ENCODE measurements around the gene BMP8B. TPM values are rescaled to one million over a fixed set of nuclear protein-coding genes. Genes with fewer than 3 reads are reported as not detected.
"Not testable (repeated sequence)": the region's sequence is repeated elsewhere in the genome, so short reads cannot be mapped to it uniquely, and the experiment has no call there.

The BMP8B gene
- total RNA-seq, 1 donor from 2014 or later = 1.4 TPM

GRCh38 chr1:39819091-39819812 is 30.6 kb upstream of the BMP8B start:
- H3K36me3 Mint-ChIP-seq (ENCODE audit: low read depth) = no peaks in the 10 kb centered on the region
- no peak overlapping the region for H3K4me3 Mint-ChIP-seq
- peaks cover 13% of the 10 kb centered on the region for H3K4me1 Mint-ChIP-seq
- no peak for TF ChIP-seq CTCF (IDR thresholded peaks at IDR 0.05)
- H3K27ac Mint-ChIP-seq = no peak overlapping the region
- no peaks in the 10 kb centered on the region for H3K9me3 Mint-ChIP-seq
- ATAC-seq (ENCODE audit: low read depth) (no peak), DNase-seq (no peak)
- ChIA-PET POLR2A (interaction anchor here (0.6 kb wide), 2 partner anchors 17 to 128 kb away, joined by 4 to 5 read pairs; partner anchors contain the start of gene HPCAL4), CTCF (interaction anchor here (1.0 to 1.2 kb wide), 2 partner anchors 82 to 83 kb away, joined by 3 read pairs; partner anchors contain the start of gene MYCL)
- intact Hi-C loops (cut with micrococcal nuclease) = loop anchor here (5.0 kb wide), 1 partner anchor 98 kb away; no protein-coding TSS in a partner anchor
- H3K27me3 Mint-ChIP-seq = no peaks in the 10 kb centered on the region

- peaks cover 13% of the 10 kb centered on the region for H3K4me1 Mint-ChIP-seq
- no peak for ATAC-seq (ENCODE audit: low read depth)
- intact Hi-C loops (cut with micrococcal nuclease) = loop anchor here (5.0 kb wide), 1 partner anchor 99 kb away; no protein-coding TSS in a partner anchor
- CTCF ChIA-PET = interaction anchor here (0.7 to 4.0 kb wide), 4 partner anchors 79 to 815 kb away, joined by 3 to 38 read pairs (median 6); no protein-coding TSS in a partner anchor
- TF ChIP-seq CTCF (IDR thresholded peaks at IDR 0.05) = no peak
- H3K27me3 Mint-ChIP-seq = no peaks in the 10 kb centered on the region
- H3K36me3 Mint-ChIP-seq (ENCODE audit: low read depth) = no peaks in the 10 kb centered on the region
- DNase-seq = no peak
- no peak overlapping the region for H3K27ac Mint-ChIP-seq
- no peak overlapping the region for H3K4me3 Mint-ChIP-seq
- POLR2A ChIA-PET = no interaction called here
- no peaks in the 10 kb centered on the region for H3K9me3 Mint-ChIP-seq
Measured at GRCh38 chr1:39818482-39818881, 29.8 kb upstream of the BMP8B start.

- H3K36me3 Mint-ChIP-seq (ENCODE audit: low read depth); H3K27me3 Mint-ChIP-seq; H3K9me3 Mint-ChIP-seq: not testable (repeated sequence)
- Mint-ChIP-seq H3K4me1 (peaks cover 13% of the 10 kb centered on the region), H3K4me3 (peak overlapping the region; percentile 77), H3K27ac (peak overlapping the region; percentile 86)
- TF ChIP-seq CTCF (IDR thresholded peaks at IDR 0.05) = peak; percentile 14
- ChIA-PET POLR2A (interaction anchor here (0.6 to 1.1 kb wide), 8 partner anchors 18 to 223 kb away, joined by 3 to 11 read pairs (median 3); partner anchors contain the start of genes CAP1, MYCL and TRIT1), CTCF (interaction anchor here (0.7 to 4.0 kb wide), 16 partner anchors 14 to 218 kb away, joined by 3 to 38 read pairs (median 4); partner anchors contain the start of genes MFSD2A and MYCL)
- peak; percentile 92 for ATAC-seq (ENCODE audit: low read depth)
- DNase-seq = peak; percentile 56
- intact Hi-C loops (cut with micrococcal nuclease) = loop anchor here (1.0 to 5.0 kb wide), 4 partner anchors 85 to 215 kb away; partner anchors contain the start of gene MFSD2A
Measured at GRCh38 chr1:39817091-39817932, 28.6 kb upstream of the BMP8B start.

- H3K27ac Mint-ChIP-seq = peak overlapping the region; percentile 86
- peak; percentile 54 for ATAC-seq (ENCODE audit: low read depth)
- peak; percentile 60 for TF ChIP-seq CTCF (IDR thresholded peaks at IDR 0.05)
- H3K4me3 Mint-ChIP-seq = peak overlapping the region; percentile 77
- no peaks in the 10 kb centered on the region for H3K36me3 Mint-ChIP-seq (ENCODE audit: low read depth)
- H3K9me3 Mint-ChIP-seq = no peaks in the 10 kb centered on the region
- ChIA-PET CTCF (interaction anchor here (0.7 to 4.0 kb wide), 13 partner anchors 14 to 219 kb away, joined by 3 to 38 read pairs (median 4); partner anchors contain the start of genes MFSD2A and MYCL), POLR2A (interaction anchor here (0.6 to 1.1 kb wide), 4 partner anchors 30 to 224 kb away, joined by 3 read pairs; partner anchors contain the start of gene CAP1)
- no peaks in the 10 kb centered on the region for H3K27me3 Mint-ChIP-seq
- peak; percentile 55 for DNase-seq
- peaks cover 13% of the 10 kb centered on the region for H3K4me1 Mint-ChIP-seq
- intact Hi-C loops (cut with micrococcal nuclease) = loop anchor here (1.0 to 5.0 kb wide), 5 partner anchors 86 to 216 kb away; partner anchors contain the start of gene MFSD2A
Measured at GRCh38 chr1:39816415-39817090, 27.9 kb upstream of the BMP8B start.
